Colonic mucosa (tissue), 4 donors: ENCODE measurements around the gene ATP10A. TPM values are rescaled to one million over a fixed set of nuclear protein-coding genes. Genes with fewer than 3 reads are reported as not detected.

Experiments
- DNase-seq: peaks from one replicate; pipeline ENCODE4 v3.0.0-alpha.2; 2020
- H3K27ac ChIP-seq: fragments of 200-600 bp; one replicate; pipeline ENCODE4 v1.8.0; 2021
- H3K27me3 ChIP-seq: fragments of 200-600 bp; one replicate; pipeline ENCODE4 v1.8.0; 2021
- H3K36me3 ChIP-seq: fragments of 200-600 bp; one replicate; pipeline ENCODE4 v1.8.0; 2021
- H3K4me1 ChIP-seq: fragments of 200-600 bp; one replicate; pipeline ENCODE4 v1.8.0; 2021; ENCODE audit warnings: mild to moderate bottlenecking
- H3K4me3 ChIP-seq: fragments of 200-600 bp; one replicate; pipeline ENCODE4 v1.8.0; 2021
- H3K9ac ChIP-seq, 2 donors: one replicate each; pipeline ENCODE4 v1.7.0; 2013; ENCODE audit warnings: control low read depth in 2 of 2, low read depth in 2 of 2, low read length in 2 of 2
- H3K9me3 ChIP-seq: fragments of 200-600 bp; one replicate; pipeline ENCODE4 v1.8.0; 2021
- intact Hi-C: fragments of 100-400 bp; cut with DNase I; formaldehyde crosslinking; loops from one replicate; pipeline ENCODE4 v1.14.1; 2022
- total RNA-seq, 2 donors: library from RNA; stranded (reverse); fragmentation: NEBNext Ultra II Directional in 1 of 2; extraction: Animal tissue kit (Norgen Biotek cat#: 25700) in 1 of 2; gene quantifications; one replicate each; pipeline ENCODE4 v1.2.1, GENCODE V29; 2021
- TF ChIP-seq, protein P1 (sequence below): fragments of 200-600 bp; IDR thresholded peaks from one replicate; pipeline ENCODE4 v1.8.0; 2022; ENCODE audit warnings: antibody characterized with exemption, mild to moderate bottlenecking
- donor health status: healthy.
- donor health status: DM: no; HTN: no; CAD: no.
- donor health status: DM: no; HTN: no; CAD: no.

The ATP10A gene
- total RNA-seq, 2 donors from 2014 or later: 0.89 to 1.0 TPM

- intact Hi-C loops: no loop called here
- Histone ChIP-seq H3K9ac (no peak overlapping the region), H3K27ac (no peak overlapping the region), H3K9me3 (no peaks in the 10 kb centered on the region), H3K27me3 (no peaks in the 10 kb centered on the region), H3K36me3 (no peaks in the 10 kb centered on the region), H3K4me1 (no peaks in the 10 kb centered on the region), H3K4me3 (no peak overlapping the region)
- DNase-seq: no peak
- TF ChIP-seq, protein P1, sequence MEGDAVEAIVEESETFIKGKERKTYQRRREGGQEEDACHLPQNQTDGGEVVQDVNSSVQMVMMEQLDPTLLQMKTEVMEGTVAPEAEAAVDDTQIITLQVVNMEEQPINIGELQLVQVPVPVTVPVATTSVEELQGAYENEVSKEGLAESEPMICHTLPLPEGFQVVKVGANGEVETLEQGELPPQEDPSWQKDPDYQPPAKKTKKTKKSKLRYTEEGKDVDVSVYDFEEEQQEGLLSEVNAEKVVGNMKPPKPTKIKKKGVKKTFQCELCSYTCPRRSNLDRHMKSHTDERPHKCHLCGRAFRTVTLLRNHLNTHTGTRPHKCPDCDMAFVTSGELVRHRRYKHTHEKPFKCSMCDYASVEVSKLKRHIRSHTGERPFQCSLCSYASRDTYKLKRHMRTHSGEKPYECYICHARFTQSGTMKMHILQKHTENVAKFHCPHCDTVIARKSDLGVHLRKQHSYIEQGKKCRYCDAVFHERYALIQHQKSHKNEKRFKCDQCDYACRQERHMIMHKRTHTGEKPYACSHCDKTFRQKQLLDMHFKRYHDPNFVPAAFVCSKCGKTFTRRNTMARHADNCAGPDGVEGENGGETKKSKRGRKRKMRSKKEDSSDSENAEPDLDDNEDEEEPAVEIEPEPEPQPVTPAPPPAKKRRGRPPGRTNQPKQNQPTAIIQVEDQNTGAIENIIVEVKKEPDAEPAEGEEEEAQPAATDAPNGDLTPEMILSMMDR: no peak
Observed at GRCh38 chr15:25789211-25789610, 73.9 kb downstream of the ATP10A start.

DNA sequence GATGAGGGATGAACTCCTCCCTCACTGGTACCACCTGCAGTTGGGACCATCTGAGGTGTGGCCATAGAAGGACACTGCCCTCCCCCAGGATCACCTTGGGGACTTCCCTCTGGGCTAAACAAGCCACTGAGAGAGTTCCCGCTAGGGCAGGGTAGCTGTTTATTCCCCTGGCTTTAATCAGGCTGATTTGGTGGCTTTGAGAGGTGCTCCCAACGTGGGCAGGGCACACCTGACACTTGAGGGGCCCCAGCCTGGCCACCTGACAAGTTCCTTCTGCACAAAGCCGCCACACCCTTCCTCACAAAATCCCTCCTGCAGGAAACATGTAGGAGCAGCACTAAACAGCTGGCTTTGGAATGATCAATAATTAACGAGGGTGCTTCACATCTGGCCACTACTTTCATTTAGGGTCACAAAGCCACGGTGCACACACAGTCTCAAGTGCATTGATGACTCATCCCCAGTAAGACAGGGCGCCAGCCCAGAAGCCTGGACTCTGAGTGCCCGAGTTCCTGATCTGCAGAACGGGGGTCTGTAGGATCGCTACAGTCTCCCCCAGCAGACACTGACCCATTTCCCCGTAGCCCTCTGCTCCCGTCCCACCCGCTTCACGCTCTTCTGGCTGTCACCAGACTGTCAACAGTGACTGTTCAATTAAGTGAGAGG lies 75.1 kb downstream of the ATP10A start:
- Histone ChIP-seq H3K27me3 (no peaks in the 10 kb centered on the region), H3K9ac (no peak overlapping the region), H3K36me3 (no peaks in the 10 kb centered on the region), H3K4me3 (no peak overlapping the region), H3K4me1 (no peaks in the 10 kb centered on the region), H3K27ac (no peak overlapping the region), H3K9me3 (no peaks in the 10 kb centered on the region)
- TF ChIP-seq, protein P1: no peak
- intact Hi-C loops: no loop called here
- peak; percentile 31 for DNase-seq

DNA sequence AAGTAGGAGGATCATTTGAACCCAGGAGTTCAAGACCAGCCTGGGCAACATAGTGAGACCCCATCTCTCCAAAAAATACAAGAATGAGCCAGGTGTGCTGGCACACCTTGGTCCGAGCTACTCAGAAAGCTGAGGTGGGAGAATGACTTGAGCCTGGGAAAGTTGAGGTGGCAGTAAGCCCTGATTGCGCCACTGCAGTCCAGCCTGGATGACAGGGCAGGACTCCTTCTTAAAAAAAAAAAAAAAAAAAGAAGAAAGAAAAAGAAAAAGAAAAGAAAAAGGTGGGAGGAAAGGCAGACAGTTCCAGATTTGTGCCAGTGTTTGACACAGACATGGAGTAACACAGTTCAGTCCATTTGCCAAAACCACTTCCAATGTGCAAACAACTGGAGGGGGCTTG lies 75.7 kb downstream of the ATP10A start:
- Histone ChIP-seq H3K36me3 (no peaks in the 10 kb centered on the region), H3K4me1 (no peaks in the 10 kb centered on the region), H3K9me3 (no peaks in the 10 kb centered on the region), H3K4me3 (no peak overlapping the region), H3K27me3 (no peaks in the 10 kb centered on the region), H3K9ac (no peak overlapping the region), H3K27ac (no peak overlapping the region)
- intact Hi-C loops: no loop called here
- no peak for DNase-seq
- TF ChIP-seq, protein P1: no peak

GRCh38 chr15:25786040-25786439 lies 77.1 kb downstream of the ATP10A start:
- DNase-seq: no peak
- intact Hi-C loops: no loop called here
- no peak overlapping the region for H3K27ac ChIP-seq
- no peaks in the 10 kb centered on the region for H3K27me3 ChIP-seq
- TF ChIP-seq, protein P1: no peak
- H3K36me3 ChIP-seq: no peaks in the 10 kb centered on the region
- no peaks in the 10 kb centered on the region for H3K4me1 ChIP-seq
- no peak overlapping the region for H3K4me3 ChIP-seq
- H3K9ac ChIP-seq: no peak overlapping the region
- no peaks in the 10 kb centered on the region for H3K9me3 ChIP-seq

DNA sequence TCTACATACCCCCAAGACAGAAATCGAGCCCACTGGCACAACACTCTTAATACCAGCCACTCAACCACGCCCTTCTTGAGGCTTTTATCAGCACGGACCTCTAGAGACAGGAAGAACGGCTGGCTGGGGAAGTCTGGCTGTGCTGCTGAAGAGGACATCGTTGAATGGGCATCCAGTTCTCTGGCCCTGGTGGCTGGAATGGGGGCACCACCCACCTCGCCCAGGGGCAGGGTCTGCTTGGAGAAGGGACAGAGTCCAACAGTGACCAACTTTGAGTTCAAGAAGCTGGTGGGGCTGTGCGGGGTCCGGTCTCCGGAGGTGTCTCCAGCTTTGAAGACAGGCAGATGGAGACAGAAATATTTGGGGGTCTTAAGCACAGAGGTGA lies 77.5 kb downstream of the ATP10A start:
- intact Hi-C loops: no loop called here
- Histone ChIP-seq H3K4me3 (no peak overlapping the region), H3K27ac (no peak overlapping the region), H3K36me3 (no peaks in the 10 kb centered on the region), H3K4me1 (no peaks in the 10 kb centered on the region), H3K27me3 (no peaks in the 10 kb centered on the region), H3K9me3 (no peaks in the 10 kb centered on the region), H3K9ac (no peak overlapping the region)
- no peak for DNase-seq
- TF ChIP-seq, protein P1: no peak
